ENCODE results near the gene MTTP.
"Not testable (repeated sequence)": the region's sequence is repeated elsewhere in the genome, so short reads cannot be mapped to it uniquely, and the experiment has no call there.

Gene MTTP

DNA sequence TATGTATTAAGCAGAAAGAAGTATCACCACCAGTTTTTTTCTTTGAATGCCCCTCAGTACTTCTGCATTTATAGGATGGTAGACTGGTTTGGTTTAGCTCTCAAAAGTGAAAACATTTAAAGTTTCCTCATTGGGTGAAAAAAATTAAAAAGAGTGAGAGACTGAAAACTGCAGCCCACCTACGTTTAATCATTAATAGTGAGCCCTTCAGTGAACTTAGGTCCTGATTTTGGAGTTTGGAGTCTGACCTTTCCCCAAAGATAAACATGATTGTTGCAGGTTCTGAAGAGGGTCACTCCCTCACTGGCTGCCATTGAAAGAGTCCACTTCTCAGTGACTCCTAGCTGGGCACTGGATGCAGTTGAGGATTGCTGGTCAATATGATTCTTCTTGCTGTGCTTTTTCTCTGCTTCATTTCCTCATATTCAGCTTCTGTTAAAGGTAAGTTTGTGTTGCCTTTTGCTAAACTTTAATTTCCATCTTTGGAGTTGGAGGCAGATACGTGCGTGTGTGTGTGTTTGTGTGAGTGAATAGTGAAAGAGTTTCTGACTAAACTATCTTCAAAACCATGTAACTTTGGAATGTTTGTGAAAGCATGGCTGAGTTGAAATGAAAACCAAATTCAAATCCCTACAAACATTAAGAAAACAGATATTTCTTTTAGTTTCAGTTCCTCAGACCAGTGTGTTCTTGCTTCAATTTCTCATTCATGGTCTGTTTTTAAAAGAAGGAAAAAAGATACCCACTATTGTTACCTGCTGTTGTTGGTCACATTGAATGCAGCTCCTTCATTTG, at the start of gene MTTP:
Gene MTTP, plus strand, starts transcription at position 295 of the 795 bp plus-strand sequence. Its CDS starts 86 bp downstream, at position 381.
- Histone ChIP-seq H3K27me3 (ENCODE audit: insufficient read depth, poor library complexity, severe bottlenecking) (no peaks in the 10 kb centered on the region), H3K4me1 (ENCODE audit: insufficient read depth, poor library complexity, severe bottlenecking) (peaks cover 4% of the 10 kb centered on the region), H3K27ac (ENCODE audit: poor library complexity, severe bottlenecking) (no peak within 1 kb of the TSS), H3K36me3 (ENCODE audit: low read depth) (no peaks in the 10 kb centered on the region), H3K4me3 (ENCODE audit: severe bottlenecking) (no peak within 1 kb of the TSS), H3K9me3 (ENCODE audit: severe bottlenecking) (no peaks in the 10 kb centered on the region)
- ATAC-seq (ENCODE audit: low read depth) (no peak), DNase-seq (ENCODE audit: low spot score) (no peak)
- TF ChIP-seq, protein P1, sequence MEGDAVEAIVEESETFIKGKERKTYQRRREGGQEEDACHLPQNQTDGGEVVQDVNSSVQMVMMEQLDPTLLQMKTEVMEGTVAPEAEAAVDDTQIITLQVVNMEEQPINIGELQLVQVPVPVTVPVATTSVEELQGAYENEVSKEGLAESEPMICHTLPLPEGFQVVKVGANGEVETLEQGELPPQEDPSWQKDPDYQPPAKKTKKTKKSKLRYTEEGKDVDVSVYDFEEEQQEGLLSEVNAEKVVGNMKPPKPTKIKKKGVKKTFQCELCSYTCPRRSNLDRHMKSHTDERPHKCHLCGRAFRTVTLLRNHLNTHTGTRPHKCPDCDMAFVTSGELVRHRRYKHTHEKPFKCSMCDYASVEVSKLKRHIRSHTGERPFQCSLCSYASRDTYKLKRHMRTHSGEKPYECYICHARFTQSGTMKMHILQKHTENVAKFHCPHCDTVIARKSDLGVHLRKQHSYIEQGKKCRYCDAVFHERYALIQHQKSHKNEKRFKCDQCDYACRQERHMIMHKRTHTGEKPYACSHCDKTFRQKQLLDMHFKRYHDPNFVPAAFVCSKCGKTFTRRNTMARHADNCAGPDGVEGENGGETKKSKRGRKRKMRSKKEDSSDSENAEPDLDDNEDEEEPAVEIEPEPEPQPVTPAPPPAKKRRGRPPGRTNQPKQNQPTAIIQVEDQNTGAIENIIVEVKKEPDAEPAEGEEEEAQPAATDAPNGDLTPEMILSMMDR (IDR thresholded peaks at IDR 0.05; ENCODE audit: poor library complexity, severe bottlenecking) = no peak

- no peak overlapping the region for H3K27ac ChIP-seq (ENCODE audit: poor library complexity, severe bottlenecking)
Observed at GRCh38 chr4:99529228-99529627, 45.4 kb upstream of the MTTP start.

GRCh38 chr4:99529956-99530355, 44.7 kb upstream of the MTTP start:
- no peak overlapping the region for H3K4me3 ChIP-seq (ENCODE audit: severe bottlenecking)
- no peak overlapping the region for H3K27ac ChIP-seq (ENCODE audit: poor library complexity, severe bottlenecking)
- no peaks in the 10 kb centered on the region for H3K36me3 ChIP-seq (ENCODE audit: low read depth)
- ATAC-seq (ENCODE audit: low read depth) (no peak), DNase-seq (ENCODE audit: low spot score) (no peak)
- TF ChIP-seq, protein P1 (IDR thresholded peaks at IDR 0.05; ENCODE audit: poor library complexity, severe bottlenecking) = no peak
- H3K9me3 ChIP-seq (ENCODE audit: severe bottlenecking) = no peaks in the 10 kb centered on the region
- no peaks in the 10 kb centered on the region for H3K4me1 ChIP-seq (ENCODE audit: insufficient read depth, poor library complexity, severe bottlenecking)
- peaks cover 4% of the 10 kb centered on the region for H3K27me3 ChIP-seq (ENCODE audit: insufficient read depth, poor library complexity, severe bottlenecking)

More at GRCh38 chr4:99529228-99529627, 45.4 kb upstream of the MTTP start:
- TF ChIP-seq, protein P1 (IDR thresholded peaks at IDR 0.05; ENCODE audit: poor library complexity, severe bottlenecking) = no peak
- peaks cover 4% of the 10 kb centered on the region for H3K27me3 ChIP-seq (ENCODE audit: insufficient read depth, poor library complexity, severe bottlenecking)
- ATAC-seq (ENCODE audit: low read depth) (no peak), DNase-seq (ENCODE audit: low spot score) (no peak)
- H3K4me3 ChIP-seq (ENCODE audit: severe bottlenecking) = no peak overlapping the region
- H3K9me3 ChIP-seq (ENCODE audit: severe bottlenecking) = no peaks in the 10 kb centered on the region
- no peaks in the 10 kb centered on the region for H3K36me3 ChIP-seq (ENCODE audit: low read depth)
- H3K4me1 ChIP-seq (ENCODE audit: insufficient read depth, poor library complexity, severe bottlenecking) = no peaks in the 10 kb centered on the region

GRCh38 chr4:99534699-99535098, 39.9 kb upstream of the MTTP start:
- DNase-seq (ENCODE audit: low spot score); H3K27ac ChIP-seq (ENCODE audit: poor library complexity, severe bottlenecking); H3K36me3 ChIP-seq (ENCODE audit: low read depth); ATAC-seq (ENCODE audit: low read depth); H3K4me1 ChIP-seq (ENCODE audit: insufficient read depth, poor library complexity, severe bottlenecking); H3K9me3 ChIP-seq (ENCODE audit: severe bottlenecking); H3K27me3 ChIP-seq (ENCODE audit: insufficient read depth, poor library complexity, severe bottlenecking); H3K4me3 ChIP-seq (ENCODE audit: severe bottlenecking): not testable (repeated sequence)

DNA sequence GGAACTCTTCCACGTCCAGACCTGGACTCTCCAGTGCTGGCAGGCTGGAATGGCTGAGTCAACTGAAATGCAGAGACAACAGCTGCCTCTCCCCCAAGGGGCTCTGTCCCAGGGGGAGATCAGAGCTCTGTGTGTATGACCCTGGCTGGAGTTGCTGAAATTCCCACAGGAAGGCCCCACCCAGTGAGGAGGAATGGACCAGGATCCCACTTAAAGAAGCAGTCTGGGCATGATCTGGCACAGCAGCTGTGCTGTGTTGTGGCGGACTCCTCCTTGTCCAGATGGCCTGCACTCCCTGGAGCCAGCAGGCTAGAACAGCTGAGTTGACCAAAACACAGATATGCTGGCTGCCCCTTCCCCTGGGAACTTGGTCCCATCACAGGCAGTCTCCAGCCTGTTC, 38.4 kb upstream of the MTTP start:
- no peaks in the 10 kb centered on the region for H3K4me1 ChIP-seq (ENCODE audit: insufficient read depth, poor library complexity, severe bottlenecking)
- TF ChIP-seq, protein P1 (IDR thresholded peaks at IDR 0.05; ENCODE audit: poor library complexity, severe bottlenecking) = no peak
- no peak overlapping the region for H3K4me3 ChIP-seq (ENCODE audit: severe bottlenecking)
- no peaks in the 10 kb centered on the region for H3K36me3 ChIP-seq (ENCODE audit: low read depth)
- ATAC-seq (ENCODE audit: low read depth) = no peak
- H3K27me3 ChIP-seq (ENCODE audit: insufficient read depth, poor library complexity, severe bottlenecking) = no peaks in the 10 kb centered on the region
- no peak for DNase-seq (ENCODE audit: low spot score)
- H3K9me3 ChIP-seq (ENCODE audit: severe bottlenecking) = no peaks in the 10 kb centered on the region
- no peak overlapping the region for H3K27ac ChIP-seq (ENCODE audit: poor library complexity, severe bottlenecking)
